HG02678 (cell line): ENCODE results near the gene DST.
A peak's percentile ranks its signal among the peaks of the same experiment; 100 is the strongest.
"Not testable (repeated sequence)": the region's sequence is repeated elsewhere in the genome, so short reads cannot be mapped to it uniquely, and the experiment has no call there.

Experiments used
- ATAC-seq: cut with Tn5 transposase; IDR thresholded peaks from one replicate; pipeline ENCODE4 v1.9.1; 2021; ENCODE audit warnings: mild to moderate bottlenecking, moderate library complexity; ENCODE audit not compliant: unreplicated experiment

The DST gene

GRCh38 chr6:56573624-56574023, 69.1 kb downstream of the DST start:
- ATAC-seq = no peak

GRCh38 chr6:56572788-56573471, 69.8 kb downstream of the DST start:
- ATAC-seq = no peak

GRCh38 chr6:56571605-56572004, 71.1 kb downstream of the DST start:
- no peak for ATAC-seq

- peak; percentile 96 for ATAC-seq
These were observed 72.0 kb downstream of the DST start for GRCh38 chr6:56570413-56571359.

- no peak for ATAC-seq
These were observed 75.2 kb downstream of the DST start for GRCh38 chr6:56567501-56567900.

- ATAC-seq = not testable (repeated sequence)
These were observed 80.0 kb downstream of the DST start for GRCh38 chr6:56562730-56563129.

- no peak for ATAC-seq
These were observed 85.7 kb downstream of the DST start for GRCh38 chr6:56556751-56557540.

GRCh38 chr6:56555438-56555872, 87.2 kb downstream of the DST start:
- no peak for ATAC-seq

GRCh38 chr6:56552187-56553130, 90.2 kb downstream of the DST start:
- ATAC-seq = no peak

- ATAC-seq = no peak
These were observed 91.1 kb downstream of the DST start for GRCh38 chr6:56551409-56552120.

- ATAC-seq = no peak
These were observed 92.4 kb downstream of the DST start for GRCh38 chr6:56550301-56550700.

- no peak for ATAC-seq
These were observed 93.7 kb downstream of the DST start for GRCh38 chr6:56549014-56549413.

GRCh38 chr6:56547687-56548086, 95.0 kb downstream of the DST start:
- ATAC-seq = no peak

- peak; percentile 91 for ATAC-seq
These were observed 100.0 kb downstream of the DST start for GRCh38 chr6:56542364-56543331.

- ATAC-seq = no peak
These were observed 100.8 kb downstream of the DST start for GRCh38 chr6:56541741-56542360.

GRCh38 chr6:56541030-56541600, 101.6 kb downstream of the DST start:
- ATAC-seq = no peak

- ATAC-seq = no peak
These were observed 102.3 kb downstream of the DST start for GRCh38 chr6:56540232-56541029.
